GM19193 (cell line): ENCODE measurements around the gene LIPT2.

Source experiments
- POLR2A ChIP-seq: IDR thresholded peaks from 4 replicates; pipeline ENCODE4 v1.6.1; 2011; ENCODE audit not compliant: insufficient read depth, insufficient read length; ENCODE audit errors: extremely low read depth

LIPT2 gene

GRCh38 chr11:74460481-74461154, 32.9 kb downstream of the LIPT2 start:
- no peak for TF ChIP-seq POLR2A

GRCh38 chr11:74460065-74460464, 33.5 kb downstream of the LIPT2 start:
- TF ChIP-seq POLR2A, result no peak

GRCh38 chr11:74459584-74459983, 33.9 kb downstream of the LIPT2 start:
- no peak for TF ChIP-seq POLR2A

GRCh38 chr11:74457356-74457755, 36.2 kb downstream of the LIPT2 start:
- no peak for TF ChIP-seq POLR2A

GRCh38 chr11:74453373-74453975, 40.0 kb downstream of the LIPT2 start:
- TF ChIP-seq POLR2A, result no peak

- no peak for TF ChIP-seq POLR2A
These were observed 41.2 kb downstream of the LIPT2 start for GRCh38 chr11:74452366-74452765.

GRCh38 chr11:74450318-74450717, 43.2 kb downstream of the LIPT2 start:
- no peak for TF ChIP-seq POLR2A

GRCh38 chr11:74449369-74449931, 44.1 kb downstream of the LIPT2 start:
- TF ChIP-seq POLR2A, result no peak

- TF ChIP-seq POLR2A, result no peak
These were observed 45.8 kb downstream of the LIPT2 start for GRCh38 chr11:74447720-74448119.

- TF ChIP-seq POLR2A, result no peak
These were observed 47.0 kb downstream of the LIPT2 start for GRCh38 chr11:74446532-74446938.

GRCh38 chr11:74444173-74444826, 49.2 kb downstream of the LIPT2 start:
- no peak for TF ChIP-seq POLR2A

- TF ChIP-seq POLR2A, result no peak
These were observed 50.3 kb downstream of the LIPT2 start for GRCh38 chr11:74443071-74443864.

GRCh38 chr11:74442636-74443035, 50.9 kb downstream of the LIPT2 start:
- TF ChIP-seq POLR2A, result no peak
